ENCODE results near the gene DRICH1.
"Not testable (repeated sequence)": the region's sequence is repeated elsewhere in the genome, so short reads cannot be mapped to it uniquely, and the experiment has no call there.

DNA sequence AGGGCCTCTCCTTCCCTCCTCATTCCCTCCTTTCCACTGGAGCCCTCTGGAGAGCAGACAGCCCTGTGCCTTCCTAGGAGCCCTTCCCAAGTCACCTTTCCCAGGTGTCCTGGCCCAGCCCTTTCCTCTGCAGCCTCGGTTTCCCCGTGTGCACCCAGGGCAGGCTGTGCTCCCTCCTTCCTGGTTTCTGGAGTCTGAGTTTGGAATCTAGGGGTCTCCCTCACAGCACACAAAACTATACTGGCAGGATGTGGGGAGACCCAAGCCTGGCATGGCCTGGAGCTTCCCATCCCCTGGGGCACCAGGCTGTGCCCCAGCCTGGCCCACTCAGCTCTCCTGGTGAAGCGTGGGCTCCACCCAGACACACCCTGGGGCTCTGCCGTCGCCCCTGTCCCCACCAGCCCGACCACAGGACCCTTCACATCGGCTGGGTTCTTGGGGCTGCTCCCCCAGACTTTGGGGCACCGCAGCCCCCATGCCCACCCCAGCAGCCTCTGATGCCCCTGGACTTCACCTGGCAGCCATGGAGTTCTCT is 58.4 kb downstream of the DRICH1 start:
- TF ChIP-seq, protein P1, sequence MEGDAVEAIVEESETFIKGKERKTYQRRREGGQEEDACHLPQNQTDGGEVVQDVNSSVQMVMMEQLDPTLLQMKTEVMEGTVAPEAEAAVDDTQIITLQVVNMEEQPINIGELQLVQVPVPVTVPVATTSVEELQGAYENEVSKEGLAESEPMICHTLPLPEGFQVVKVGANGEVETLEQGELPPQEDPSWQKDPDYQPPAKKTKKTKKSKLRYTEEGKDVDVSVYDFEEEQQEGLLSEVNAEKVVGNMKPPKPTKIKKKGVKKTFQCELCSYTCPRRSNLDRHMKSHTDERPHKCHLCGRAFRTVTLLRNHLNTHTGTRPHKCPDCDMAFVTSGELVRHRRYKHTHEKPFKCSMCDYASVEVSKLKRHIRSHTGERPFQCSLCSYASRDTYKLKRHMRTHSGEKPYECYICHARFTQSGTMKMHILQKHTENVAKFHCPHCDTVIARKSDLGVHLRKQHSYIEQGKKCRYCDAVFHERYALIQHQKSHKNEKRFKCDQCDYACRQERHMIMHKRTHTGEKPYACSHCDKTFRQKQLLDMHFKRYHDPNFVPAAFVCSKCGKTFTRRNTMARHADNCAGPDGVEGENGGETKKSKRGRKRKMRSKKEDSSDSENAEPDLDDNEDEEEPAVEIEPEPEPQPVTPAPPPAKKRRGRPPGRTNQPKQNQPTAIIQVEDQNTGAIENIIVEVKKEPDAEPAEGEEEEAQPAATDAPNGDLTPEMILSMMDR (IDR thresholded peaks at IDR 0.05) = not testable (repeated sequence)
- TF ChIP-seq POLR2A (IDR thresholded peaks at IDR 0.05) = not testable (repeated sequence)

All from right lobe of liver (tissue), 4 donors.